Measurements from ENCODE around the gene NPAS3. TPM values are rescaled to one million over a fixed set of nuclear protein-coding genes. Genes with fewer than 3 reads are reported as not detected.

NPAS3 gene
- total and polyA plus RNA-seq, 2 donors (not counting 1 experiment from before 2014, with no cell fraction given) = 0.10 to 0.50 TPM

DNA sequence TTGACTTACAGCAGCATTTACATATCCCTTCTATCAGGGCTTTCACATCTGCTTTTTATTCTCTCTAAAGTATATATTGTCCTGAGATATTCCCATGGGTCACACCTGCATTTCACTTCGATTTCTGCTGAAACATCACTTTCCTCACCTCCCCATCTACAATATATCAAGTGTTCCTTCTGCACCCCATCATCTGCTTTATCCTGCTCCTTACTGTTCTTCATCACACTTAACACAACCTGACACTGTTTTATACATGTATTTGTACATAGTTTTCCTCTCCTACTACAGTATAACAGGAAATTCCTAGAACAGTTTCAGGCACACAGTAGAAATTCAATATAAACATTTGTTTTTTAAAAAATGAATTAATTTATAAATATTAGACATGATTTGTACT, 809.1 kb downstream of the NPAS3 start:
- TF ChIP-seq, protein P1, sequence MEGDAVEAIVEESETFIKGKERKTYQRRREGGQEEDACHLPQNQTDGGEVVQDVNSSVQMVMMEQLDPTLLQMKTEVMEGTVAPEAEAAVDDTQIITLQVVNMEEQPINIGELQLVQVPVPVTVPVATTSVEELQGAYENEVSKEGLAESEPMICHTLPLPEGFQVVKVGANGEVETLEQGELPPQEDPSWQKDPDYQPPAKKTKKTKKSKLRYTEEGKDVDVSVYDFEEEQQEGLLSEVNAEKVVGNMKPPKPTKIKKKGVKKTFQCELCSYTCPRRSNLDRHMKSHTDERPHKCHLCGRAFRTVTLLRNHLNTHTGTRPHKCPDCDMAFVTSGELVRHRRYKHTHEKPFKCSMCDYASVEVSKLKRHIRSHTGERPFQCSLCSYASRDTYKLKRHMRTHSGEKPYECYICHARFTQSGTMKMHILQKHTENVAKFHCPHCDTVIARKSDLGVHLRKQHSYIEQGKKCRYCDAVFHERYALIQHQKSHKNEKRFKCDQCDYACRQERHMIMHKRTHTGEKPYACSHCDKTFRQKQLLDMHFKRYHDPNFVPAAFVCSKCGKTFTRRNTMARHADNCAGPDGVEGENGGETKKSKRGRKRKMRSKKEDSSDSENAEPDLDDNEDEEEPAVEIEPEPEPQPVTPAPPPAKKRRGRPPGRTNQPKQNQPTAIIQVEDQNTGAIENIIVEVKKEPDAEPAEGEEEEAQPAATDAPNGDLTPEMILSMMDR (conservative IDR thresholded peaks at IDR 0.05 in 1 of 2, IDR thresholded peaks at IDR 0.05 in 1 of 2; ENCODE audit: low read depth in 1 of 2, low read length in 2 of 2) = no peak
- TF ChIP-seq EZH2 (IDR thresholded peaks at IDR 0.05; ENCODE audit: low read length, missing control alignments) = no peak
- H3K27me3 ChIP-seq (ENCODE audit: control insufficient read depth, insufficient read depth, low read length) = no peaks in the 10 kb centered on the region
- no peak for DNase-seq (ENCODE audit: low read depth in 2 of 2)
- H3K79me2 ChIP-seq (ENCODE audit: control insufficient read depth, insufficient read depth, low read length) = no peaks in the 10 kb centered on the region
- H4K20me1 ChIP-seq (ENCODE audit: control insufficient read depth, extremely low read depth, insufficient read depth, low read length) = no peaks in the 10 kb centered on the region
- no peaks in the 10 kb centered on the region for H3K4me1 ChIP-seq (ENCODE audit: control insufficient read depth, extremely low read depth, insufficient read depth, low read length)
- no peak overlapping the region for H3K9ac ChIP-seq (ENCODE audit: insufficient read depth, low read length)
- H3K36me3 ChIP-seq (ENCODE audit: control insufficient read depth, insufficient read depth, low read length) = no peaks in the 10 kb centered on the region
- H3K4me3 ChIP-seq (replicated peaks in 1 of 4; ENCODE audit: control extremely low read depth in 1 of 4, insufficient read depth in 1 of 4, low read depth in 3 of 4, low read length in 4 of 4) = no peak overlapping the region
- no peaks in the 10 kb centered on the region for H3K9me3 ChIP-seq (ENCODE audit: control insufficient read depth, insufficient read depth, low read depth, low read length)
- no peak overlapping the region for H2AFZ ChIP-seq (ENCODE audit: low read length)
- H3K4me2 ChIP-seq (ENCODE audit: extremely low read depth, insufficient read depth, low read length) = no peak overlapping the region
- no peak overlapping the region for H3K27ac ChIP-seq (ENCODE audit: insufficient read depth, low read length)

DNA sequence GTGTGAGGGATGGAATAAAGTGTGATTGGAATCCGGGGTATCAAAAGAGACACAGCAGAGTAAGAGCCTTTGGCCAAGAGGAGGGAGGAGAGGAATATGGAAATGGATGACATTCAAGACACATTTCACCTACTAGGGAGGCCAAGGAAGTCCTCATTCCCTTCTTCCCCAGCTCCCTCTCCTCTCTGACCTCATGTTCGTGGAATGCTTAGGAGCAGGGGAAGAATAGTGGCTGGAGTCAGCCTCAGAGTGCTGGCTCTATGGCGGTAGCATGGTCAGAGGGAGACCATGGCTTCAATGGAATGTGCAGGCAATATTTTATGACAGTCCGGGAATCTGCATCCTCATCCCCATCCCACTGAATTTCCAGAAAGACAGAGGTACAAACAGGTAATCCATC, 815.6 kb downstream of the NPAS3 start:
- no peaks in the 10 kb centered on the region for H3K9me3 ChIP-seq (ENCODE audit: control insufficient read depth, insufficient read depth, low read depth, low read length)
- peak in 1 of 2 donors; percentile 82 for DNase-seq (ENCODE audit: low read depth in 2 of 2)
- H3K27ac ChIP-seq (ENCODE audit: insufficient read depth, low read length) = no peak overlapping the region
- no peak overlapping the region for H3K4me3 ChIP-seq (replicated peaks in 1 of 4; ENCODE audit: control extremely low read depth in 1 of 4, insufficient read depth in 1 of 4, low read depth in 3 of 4, low read length in 4 of 4)
- H2AFZ ChIP-seq (ENCODE audit: low read length) = no peak overlapping the region
- H3K27me3 ChIP-seq (ENCODE audit: control insufficient read depth, insufficient read depth, low read length) = no peaks in the 10 kb centered on the region
- no peaks in the 10 kb centered on the region for H3K79me2 ChIP-seq (ENCODE audit: control insufficient read depth, insufficient read depth, low read length)
- no peak overlapping the region for H3K9ac ChIP-seq (ENCODE audit: insufficient read depth, low read length)
- H3K4me2 ChIP-seq (ENCODE audit: extremely low read depth, insufficient read depth, low read length) = no peak overlapping the region
- no peak for TF ChIP-seq EZH2 (IDR thresholded peaks at IDR 0.05; ENCODE audit: low read length, missing control alignments)
- TF ChIP-seq, protein P1 (conservative IDR thresholded peaks at IDR 0.05 in 1 of 2, IDR thresholded peaks at IDR 0.05 in 1 of 2; ENCODE audit: low read depth in 1 of 2, low read length in 2 of 2) = no peak
- no peaks in the 10 kb centered on the region for H3K36me3 ChIP-seq (ENCODE audit: control insufficient read depth, insufficient read depth, low read length)
- no peaks in the 10 kb centered on the region for H3K4me1 ChIP-seq (ENCODE audit: control insufficient read depth, extremely low read depth, insufficient read depth, low read length)
- no peaks in the 10 kb centered on the region for H4K20me1 ChIP-seq (ENCODE audit: control insufficient read depth, extremely low read depth, insufficient read depth, low read length)

GRCh38 chr14:33755358-33755757, 816.7 kb downstream of the NPAS3 start:
- Histone ChIP-seq H3K4me3 (replicated peaks in 1 of 4; ENCODE audit: control extremely low read depth in 1 of 4, insufficient read depth in 1 of 4, low read depth in 3 of 4, low read length in 4 of 4) (no peak overlapping the region), H3K4me1 (ENCODE audit: control insufficient read depth, extremely low read depth, insufficient read depth, low read length) (no peaks in the 10 kb centered on the region), H4K20me1 (ENCODE audit: control insufficient read depth, extremely low read depth, insufficient read depth, low read length) (no peaks in the 10 kb centered on the region), H3K27ac (ENCODE audit: insufficient read depth, low read length) (no peak overlapping the region), H3K36me3 (ENCODE audit: control insufficient read depth, insufficient read depth, low read length) (no peaks in the 10 kb centered on the region), H3K4me2 (ENCODE audit: extremely low read depth, insufficient read depth, low read length) (no peak overlapping the region), H3K79me2 (ENCODE audit: control insufficient read depth, insufficient read depth, low read length) (no peaks in the 10 kb centered on the region), H3K9me3 (ENCODE audit: control insufficient read depth, insufficient read depth, low read depth, low read length) (no peaks in the 10 kb centered on the region), H3K9ac (ENCODE audit: insufficient read depth, low read length) (no peak overlapping the region), H3K27me3 (ENCODE audit: control insufficient read depth, insufficient read depth, low read length) (no peaks in the 10 kb centered on the region), H2AFZ (ENCODE audit: low read length) (no peak overlapping the region)
- TF ChIP-seq EZH2 (IDR thresholded peaks at IDR 0.05; ENCODE audit: low read length, missing control alignments) = no peak
- TF ChIP-seq, protein P1 (conservative IDR thresholded peaks at IDR 0.05 in 1 of 2, IDR thresholded peaks at IDR 0.05 in 1 of 2; ENCODE audit: low read depth in 1 of 2, low read length in 2 of 2) = no peak
- DNase-seq (ENCODE audit: low read depth in 2 of 2) = peak in 1 of 2 donors; percentile 40
